ENCODE data around the gene PODN. TPM values are rescaled to one million over a fixed set of nuclear protein-coding genes. Genes with fewer than 3 reads are reported as not detected.

PODN gene
- total and polyA plus RNA-seq, 3 donors from 2014 or later, result 69.3 to 104 (median 87.5) TPM

DNA sequence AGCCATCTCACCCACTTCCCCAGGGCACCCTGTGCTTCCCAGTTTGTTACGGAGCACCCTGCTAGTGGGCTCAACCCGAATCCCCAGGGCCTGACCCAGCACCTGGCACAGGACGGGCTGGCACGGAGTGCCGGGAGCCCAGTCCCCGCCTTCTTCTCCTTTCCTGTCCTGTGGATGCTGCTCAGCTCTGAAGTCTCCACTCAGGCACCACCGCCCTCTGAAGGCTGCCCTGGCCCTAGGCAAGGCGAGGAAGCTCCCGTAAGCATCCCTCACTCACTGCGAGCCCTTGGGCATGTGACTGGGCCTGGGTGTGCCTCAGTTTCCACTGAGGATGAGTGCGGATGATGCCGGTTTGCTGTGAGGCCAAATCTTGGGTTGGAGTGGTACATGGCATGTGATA lies 58.6 kb downstream of the PODN start:
- 80 to 83% methylated on average over 1 to 12 of the region's 12 CpGs for WGBS, 2 donors
- TF ChIP-seq, protein P1, sequence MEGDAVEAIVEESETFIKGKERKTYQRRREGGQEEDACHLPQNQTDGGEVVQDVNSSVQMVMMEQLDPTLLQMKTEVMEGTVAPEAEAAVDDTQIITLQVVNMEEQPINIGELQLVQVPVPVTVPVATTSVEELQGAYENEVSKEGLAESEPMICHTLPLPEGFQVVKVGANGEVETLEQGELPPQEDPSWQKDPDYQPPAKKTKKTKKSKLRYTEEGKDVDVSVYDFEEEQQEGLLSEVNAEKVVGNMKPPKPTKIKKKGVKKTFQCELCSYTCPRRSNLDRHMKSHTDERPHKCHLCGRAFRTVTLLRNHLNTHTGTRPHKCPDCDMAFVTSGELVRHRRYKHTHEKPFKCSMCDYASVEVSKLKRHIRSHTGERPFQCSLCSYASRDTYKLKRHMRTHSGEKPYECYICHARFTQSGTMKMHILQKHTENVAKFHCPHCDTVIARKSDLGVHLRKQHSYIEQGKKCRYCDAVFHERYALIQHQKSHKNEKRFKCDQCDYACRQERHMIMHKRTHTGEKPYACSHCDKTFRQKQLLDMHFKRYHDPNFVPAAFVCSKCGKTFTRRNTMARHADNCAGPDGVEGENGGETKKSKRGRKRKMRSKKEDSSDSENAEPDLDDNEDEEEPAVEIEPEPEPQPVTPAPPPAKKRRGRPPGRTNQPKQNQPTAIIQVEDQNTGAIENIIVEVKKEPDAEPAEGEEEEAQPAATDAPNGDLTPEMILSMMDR (IDR thresholded peaks at IDR 0.05), result no peak
- TF ChIP-seq POLR2A (IDR thresholded peaks at IDR 0.05), result no peak
- DNase-seq, result no peak
- no peaks in the 10 kb centered on the region for H3K36me3 ChIP-seq (ENCODE audit: low read depth, missing control alignments)
- H3K27ac ChIP-seq, result no peak overlapping the region
- no peaks in the 10 kb centered on the region for H3K9me3 ChIP-seq
- intact Hi-C loops (cut with DNase I; ENCODE audit: low total_unique reads), result no loop called here
- peaks cover 40% of the 10 kb centered on the region for H3K4me1 ChIP-seq
- H3K4me3 ChIP-seq, result no peak overlapping the region
- no peaks in the 10 kb centered on the region for H3K27me3 ChIP-seq

DNA sequence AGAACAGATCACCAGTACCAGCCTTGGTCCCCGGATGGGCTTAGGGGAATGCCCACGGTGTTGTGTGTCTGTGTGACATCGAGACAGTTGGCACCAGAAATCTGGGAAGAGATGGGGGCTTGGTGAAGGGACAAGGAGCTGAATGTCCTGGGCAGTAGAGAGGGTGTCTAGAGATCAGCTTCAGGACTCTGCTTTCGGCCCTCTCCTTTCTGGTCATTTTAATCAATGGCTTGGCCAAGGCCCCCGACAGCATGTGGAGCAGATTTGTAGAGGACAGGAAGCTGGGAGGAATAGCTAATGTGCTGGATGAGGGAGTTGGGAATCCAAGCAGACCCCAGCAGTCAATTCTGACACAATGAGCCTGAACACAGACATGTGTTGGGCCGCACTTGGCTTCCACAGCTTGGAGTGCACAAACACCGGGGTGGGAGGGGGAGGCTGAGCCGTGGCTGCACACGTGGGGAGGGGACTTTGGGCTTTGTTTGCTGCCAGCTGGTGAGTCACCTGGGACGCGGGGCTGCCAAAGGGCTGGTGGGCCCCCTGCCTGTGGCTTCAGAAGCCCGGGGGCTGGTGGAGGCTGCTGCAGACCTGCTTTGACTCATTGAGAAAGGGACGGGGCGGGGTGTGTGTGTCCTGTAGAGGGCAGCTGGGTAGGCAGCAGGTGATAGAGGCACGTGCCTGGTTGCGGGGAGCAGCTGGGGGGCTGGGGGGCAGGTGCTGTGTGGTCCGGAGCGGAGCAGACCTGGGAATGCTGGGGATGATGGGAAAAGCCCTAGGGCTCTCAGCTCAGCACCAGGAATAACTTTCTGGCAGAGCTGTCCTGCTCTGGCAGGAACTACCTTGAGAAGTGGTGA lies 59.5 kb downstream of the PODN start:
- H3K27me3 ChIP-seq, result no peaks in the 10 kb centered on the region
- TF ChIP-seq, protein P1 (IDR thresholded peaks at IDR 0.05), result no peak
- no peak overlapping the region for H3K4me3 ChIP-seq
- H3K4me1 ChIP-seq, result peaks cover 37% of the 10 kb centered on the region
- WGBS, 2 donors, result 59 to 67% methylated on average over 17 to 18 of the region's 18 CpGs
- intact Hi-C loops (cut with DNase I; ENCODE audit: low total_unique reads), result no loop called here
- H3K9me3 ChIP-seq, result no peaks in the 10 kb centered on the region
- peak; percentile 50 for DNase-seq
- H3K27ac ChIP-seq, result peak overlapping the region in 1 of 2 donors; percentile 86
- no peaks in the 10 kb centered on the region for H3K36me3 ChIP-seq (ENCODE audit: low read depth, missing control alignments)

DNA sequence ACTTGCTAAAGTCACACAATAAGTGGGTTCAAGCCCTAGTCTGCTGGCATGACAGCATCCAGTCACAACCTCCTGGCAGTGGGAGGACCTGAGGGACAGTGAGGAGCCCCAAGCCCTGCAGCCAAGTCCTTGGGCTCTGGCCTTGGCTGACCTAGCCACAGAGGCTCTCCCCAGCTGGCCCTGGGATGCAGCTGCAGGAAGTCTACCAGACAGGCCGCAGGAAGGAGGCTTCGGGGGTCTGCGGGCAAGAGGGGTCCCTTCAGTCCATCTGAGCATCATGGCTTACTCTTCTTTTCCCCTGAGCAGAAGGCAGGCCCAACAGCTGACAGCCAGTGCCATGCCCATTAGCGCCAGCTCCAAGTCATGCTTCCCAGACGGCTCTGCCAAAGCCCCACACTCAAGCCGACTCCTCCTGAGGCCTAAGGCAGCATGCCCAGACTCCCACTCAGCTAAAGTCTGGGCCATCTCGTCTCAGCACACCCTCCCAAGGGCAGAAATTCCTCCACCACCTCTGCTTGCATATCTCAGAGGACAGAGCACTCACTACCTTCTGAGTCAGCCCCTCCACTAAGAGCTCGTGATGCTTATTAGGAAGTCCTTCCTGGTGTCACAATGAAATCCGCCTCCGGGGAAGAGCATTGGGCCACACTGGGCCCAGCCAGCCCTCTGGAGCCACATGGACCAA lies 60.3 kb downstream of the PODN start:
- TF ChIP-seq POLR2A (IDR thresholded peaks at IDR 0.05), result no peak
- TF ChIP-seq, protein P1 (IDR thresholded peaks at IDR 0.05), result no peak
- H3K4me3 ChIP-seq, result no peak overlapping the region
- no peaks in the 10 kb centered on the region for H3K27me3 ChIP-seq
- peaks cover 37% of the 10 kb centered on the region for H3K4me1 ChIP-seq
- no peak for DNase-seq
- no peaks in the 10 kb centered on the region for H3K36me3 ChIP-seq (ENCODE audit: low read depth, missing control alignments)
- H3K27ac ChIP-seq, result peak overlapping the region; percentile 27 to 86
- intact Hi-C loops (cut with DNase I; ENCODE audit: low total_unique reads), result no loop called here
- no peaks in the 10 kb centered on the region for H3K9me3 ChIP-seq
- WGBS, 2 donors, result 46 to 50% methylated on average over 7 to 10 of the region's 10 CpGs

DNA sequence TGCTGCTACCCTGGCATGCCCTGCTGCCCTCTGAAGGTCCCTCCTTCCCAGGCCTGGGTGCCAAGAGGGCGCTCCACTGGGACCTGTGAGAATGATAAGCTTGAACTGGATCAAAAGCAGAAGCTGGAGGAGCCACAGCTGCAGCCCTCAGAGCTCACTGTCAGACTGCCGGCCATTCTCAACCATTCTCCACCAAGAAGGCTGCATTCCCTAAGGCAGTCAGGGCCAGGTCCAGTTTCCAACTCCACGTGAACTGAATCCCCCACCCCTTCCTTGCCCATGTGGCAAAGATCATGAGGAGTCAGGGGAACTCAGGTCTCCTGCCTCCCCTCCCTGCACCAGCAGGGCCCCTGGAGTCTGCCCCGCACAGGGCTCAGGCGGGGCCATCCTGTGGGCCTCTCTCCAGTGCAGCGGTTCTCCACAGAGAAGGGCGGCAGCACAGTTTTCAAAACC lies 61.0 kb downstream of the PODN start:
- Histone ChIP-seq H3K9me3 (no peaks in the 10 kb centered on the region), H3K27ac (peak overlapping the region; percentile 27 to 86), H3K4me3 (no peak overlapping the region), H3K36me3 (ENCODE audit: low read depth, missing control alignments) (no peaks in the 10 kb centered on the region), H3K4me1 (peaks cover 37% of the 10 kb centered on the region), H3K27me3 (no peaks in the 10 kb centered on the region)
- 55 to 71% methylated on average over 7 of the region's 7 CpGs for WGBS, 2 donors
- intact Hi-C loops (cut with DNase I; ENCODE audit: low total_unique reads), result no loop called here
- DNase-seq, result no peak
- TF ChIP-seq, protein P1 (IDR thresholded peaks at IDR 0.05), result no peak
